GM21576 (cell line): ENCODE data around the gene SLX4.

Source experiments
- ATAC-seq: cut with Tn5 transposase; IDR thresholded peaks from one replicate; pipeline ENCODE4 v1.9.1; 2021; ENCODE audit warnings: mild to moderate bottlenecking, moderate library complexity; ENCODE audit not compliant: unreplicated experiment

The SLX4 gene

DNA sequence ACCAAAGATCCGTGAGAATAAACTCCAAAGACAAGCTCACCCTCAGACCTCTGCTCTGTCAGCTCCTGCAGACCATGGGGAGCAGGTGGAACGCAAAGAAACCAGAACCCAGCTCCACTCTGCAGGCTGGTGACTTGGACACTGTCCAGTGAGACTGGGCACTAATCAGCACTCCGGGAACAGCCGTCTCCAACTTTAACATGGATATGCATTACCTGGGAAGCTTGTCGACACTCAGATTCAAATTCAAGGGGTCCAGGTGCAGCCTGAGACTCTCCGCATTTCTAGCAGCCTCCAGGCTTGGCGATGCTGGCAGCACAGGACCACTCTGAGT, 9.1 kb downstream of the SLX4 start:
- ATAC-seq: no peak

- no peak for ATAC-seq
Observed at GRCh38 chr16:3601614-3602319, 9.6 kb downstream of the SLX4 start.

- ATAC-seq: no peak
Observed at GRCh38 chr16:3599922-3600321, 11.5 kb downstream of the SLX4 start.

DNA sequence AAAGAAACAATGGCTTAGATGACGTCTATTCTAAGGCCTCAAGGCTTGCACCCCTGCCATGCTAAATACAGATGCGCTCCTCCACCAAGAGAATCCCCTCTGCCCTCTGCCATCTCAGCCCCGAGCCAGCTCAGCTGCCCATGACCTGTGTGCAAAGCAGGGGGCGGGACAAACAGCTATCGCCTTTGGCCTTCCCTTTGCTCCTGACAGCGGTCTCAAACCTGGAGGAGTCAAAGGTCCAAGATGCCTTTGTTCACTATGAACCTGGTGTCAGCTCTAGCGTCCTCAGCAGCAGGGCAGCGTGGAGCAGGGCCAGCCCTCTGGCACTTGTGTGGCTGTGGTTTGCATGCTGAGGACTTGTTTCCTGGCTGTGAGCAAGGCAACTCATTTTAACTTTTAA, 12.3 kb downstream of the SLX4 start:
- no peak for ATAC-seq

DNA sequence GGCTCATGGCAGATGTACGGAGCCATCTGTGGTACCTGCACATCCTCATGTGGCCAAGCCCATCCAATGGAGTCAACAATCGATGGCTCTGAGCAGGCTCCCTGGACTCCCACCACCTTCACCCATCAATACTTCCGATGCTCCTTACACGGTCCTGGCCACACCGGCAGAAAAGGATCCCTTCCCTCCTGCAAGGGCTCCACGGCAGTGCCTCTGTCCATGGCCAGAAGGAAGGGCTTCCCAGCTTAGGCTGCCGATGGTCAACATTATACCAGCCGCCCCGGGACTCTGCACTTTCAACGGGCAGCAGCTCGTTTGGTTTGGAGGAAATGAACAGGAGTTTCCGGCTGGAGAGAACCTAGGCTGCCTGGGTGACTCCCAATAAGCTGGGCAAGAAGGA, 13.2 kb downstream of the SLX4 start:
- no peak for ATAC-seq

DNA sequence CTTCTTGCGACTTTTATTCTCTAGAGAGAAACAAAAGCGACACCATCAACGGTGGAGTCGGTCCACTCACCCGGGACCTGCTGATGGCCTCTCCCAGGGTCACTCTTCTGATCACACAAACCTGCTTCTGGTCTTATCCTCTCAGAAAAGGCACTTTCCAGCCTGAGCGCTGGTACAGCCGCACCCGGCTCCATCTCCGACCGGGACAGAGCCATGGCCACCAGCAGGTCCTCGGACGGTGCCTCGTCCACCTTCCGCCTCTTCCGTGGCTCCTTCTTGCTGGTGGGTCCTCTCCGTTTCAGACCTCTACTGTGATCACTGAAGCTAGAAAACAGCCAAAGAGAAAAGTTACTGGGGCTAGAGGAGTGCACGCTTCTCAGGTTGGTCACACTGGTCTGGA, 13.7 kb downstream of the SLX4 start:
- no peak for ATAC-seq

DNA sequence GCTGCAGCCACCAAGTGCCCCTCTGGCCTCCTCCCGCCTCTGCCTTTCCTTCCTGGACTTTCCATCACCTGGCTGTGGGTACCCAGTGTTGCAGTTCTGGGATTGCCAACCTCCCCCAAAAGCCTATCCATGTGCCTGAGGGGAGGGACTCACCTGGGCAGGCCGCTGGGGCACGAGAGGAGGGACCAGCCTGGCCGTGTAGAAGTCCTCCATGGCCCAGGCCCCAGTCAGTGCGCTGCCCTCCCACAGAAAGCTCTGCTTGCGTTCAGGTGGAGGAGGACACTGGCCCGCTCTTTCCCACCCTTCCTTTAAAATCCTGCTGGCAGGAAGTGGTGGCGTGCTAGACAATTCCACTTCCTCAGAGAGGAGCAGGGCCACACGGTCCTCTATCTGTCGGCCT, 14.2 kb downstream of the SLX4 start:
- no peak for ATAC-seq

DNA sequence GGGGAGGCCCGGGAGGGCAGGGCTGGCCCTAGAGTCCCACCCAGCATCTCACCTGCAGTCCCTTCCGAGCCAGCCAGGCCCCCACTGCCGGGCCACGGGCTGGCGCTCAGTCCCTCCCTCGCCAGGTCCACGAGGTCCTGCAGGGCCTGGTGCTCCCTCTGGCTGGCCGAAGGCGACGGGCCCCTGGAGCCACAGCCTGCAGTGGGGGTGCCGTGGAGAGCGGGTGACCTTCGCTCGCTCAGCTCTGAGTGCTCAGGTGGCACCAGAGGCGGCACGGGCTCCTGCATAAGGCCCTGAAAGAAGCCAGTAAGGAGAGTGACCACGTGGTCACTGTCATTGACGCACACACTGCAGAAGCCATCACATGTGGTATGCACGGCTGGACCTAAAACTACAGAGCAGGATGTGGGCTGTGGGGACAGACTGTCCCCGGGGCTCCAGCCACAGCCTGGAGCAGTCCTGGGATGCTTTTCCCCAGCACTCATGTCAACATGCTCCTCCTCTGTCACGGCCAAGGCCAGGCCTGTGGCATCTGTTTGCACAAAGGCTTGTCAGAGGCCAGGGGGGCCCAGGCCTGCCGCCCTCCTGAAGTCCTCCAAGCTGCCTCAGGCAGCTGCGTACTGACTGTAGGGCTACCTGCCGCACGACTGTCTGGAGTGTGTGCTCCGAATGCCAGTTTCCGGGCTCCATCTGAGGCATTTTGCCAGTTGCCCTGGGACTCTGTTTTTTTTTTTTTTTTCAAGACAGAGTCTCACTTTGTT, 15.1 kb downstream of the SLX4 start:
- ATAC-seq: no peak

- ATAC-seq: no peak
Observed at GRCh38 chr16:3595521-3596021, 15.8 kb downstream of the SLX4 start.

GRCh38 chr16:3595110-3595486, 16.3 kb downstream of the SLX4 start:
- ATAC-seq: no peak

GRCh38 chr16:3594316-3595109, 16.9 kb downstream of the SLX4 start:
- ATAC-seq: no peak

DNA sequence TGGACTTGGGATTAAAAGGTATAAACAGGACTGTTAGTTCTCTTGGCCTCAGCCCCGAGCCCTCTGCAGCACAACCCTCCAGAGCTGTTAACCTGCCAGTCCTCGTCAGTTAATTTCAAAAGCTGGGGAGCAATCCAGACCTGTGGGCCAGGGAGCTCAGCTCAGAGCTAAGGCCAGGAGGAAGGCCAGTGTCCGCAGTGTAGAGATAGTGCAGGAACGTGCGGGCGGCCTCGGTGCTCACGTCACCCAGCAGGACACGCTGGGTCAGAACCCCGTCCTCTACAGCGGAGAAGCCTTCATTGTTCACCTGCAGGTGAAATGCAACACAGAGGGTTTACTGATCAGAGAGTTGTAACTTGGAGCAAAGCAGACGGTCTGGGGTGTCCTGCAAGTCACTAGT, 18.8 kb downstream of the SLX4 start:
- no peak for ATAC-seq

GRCh38 chr16:3591991-3592390, 19.4 kb downstream of the SLX4 start:
- no peak for ATAC-seq

- ATAC-seq: no peak
Observed at GRCh38 chr16:3591436-3591803, 20.0 kb downstream of the SLX4 start.

DNA sequence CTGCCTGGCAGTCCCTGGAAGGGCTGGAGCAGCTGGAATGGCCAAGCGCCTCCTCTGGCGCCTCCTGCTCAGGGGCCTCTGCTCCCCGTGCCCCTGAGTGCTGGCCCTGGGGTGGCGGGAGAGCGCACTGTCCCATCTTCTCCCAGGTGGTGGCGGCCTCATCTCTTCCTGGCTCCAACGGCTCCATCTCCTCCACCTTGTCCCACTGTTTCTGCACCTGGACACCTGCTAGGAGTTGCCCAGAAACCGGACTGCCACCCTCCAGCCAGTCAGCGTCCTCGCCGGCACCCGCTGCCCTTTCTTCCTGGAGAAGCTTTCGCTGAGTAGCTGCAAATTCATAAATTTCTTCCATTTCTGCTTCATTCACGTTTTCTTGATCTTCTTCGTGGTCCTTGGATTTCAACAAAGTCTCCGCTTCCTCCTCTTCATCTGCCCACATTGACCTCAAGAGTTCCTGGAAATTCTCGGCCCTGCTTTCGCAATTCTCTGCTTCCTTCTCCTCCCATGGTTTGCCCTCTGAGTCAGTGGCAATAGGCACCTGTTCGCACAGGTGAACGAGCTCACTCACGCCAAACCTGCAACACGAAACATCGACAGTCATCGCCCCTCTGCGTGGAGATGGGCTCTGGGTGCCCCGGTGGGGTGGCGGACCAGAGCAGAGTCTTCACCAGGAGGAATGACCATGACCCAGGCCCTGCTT, 20.5 kb downstream of the SLX4 start:
- ATAC-seq: no peak

DNA sequence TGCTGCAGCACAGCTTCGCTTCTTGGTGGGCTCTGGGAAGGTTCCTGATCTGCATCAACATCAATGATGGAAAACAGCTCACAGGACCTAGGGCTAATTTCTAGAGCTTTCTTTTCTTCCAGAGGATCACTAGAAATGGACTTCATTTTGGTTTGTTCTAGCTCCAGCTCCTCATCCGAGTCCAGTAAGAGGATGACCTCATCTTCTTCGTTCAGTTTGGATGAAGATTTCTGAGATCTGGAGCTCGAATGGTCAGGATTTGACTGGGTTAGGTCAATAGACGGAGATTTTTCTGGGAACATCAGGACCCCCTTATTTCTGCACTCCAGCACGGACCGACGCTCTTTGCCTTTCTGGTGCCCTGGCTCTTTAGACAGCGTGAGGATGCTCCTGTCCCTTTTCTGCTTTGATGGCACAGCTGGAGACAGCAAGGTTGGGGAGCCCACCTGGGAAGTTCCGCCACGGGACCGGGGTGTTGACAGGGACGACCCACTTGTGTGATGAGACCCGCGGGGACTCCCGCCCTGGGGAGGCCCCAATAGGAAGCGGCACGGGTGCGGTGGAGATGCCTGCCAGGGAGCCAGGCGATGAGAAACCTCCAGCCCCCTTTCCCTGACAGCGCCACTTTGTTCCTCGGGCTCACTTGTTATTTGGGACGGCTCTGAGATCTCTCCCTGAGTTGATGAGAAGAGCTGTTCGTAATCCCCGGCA, 21.3 kb downstream of the SLX4 start:
- no peak for ATAC-seq

- no peak for ATAC-seq
Observed at GRCh38 chr16:3589441-3589921, 21.9 kb downstream of the SLX4 start.

GRCh38 chr16:3589001-3589400, 22.4 kb downstream of the SLX4 start:
- ATAC-seq: no peak

- peak; percentile 53 for ATAC-seq
Observed at GRCh38 chr16:3587547-3588110, 23.8 kb downstream of the SLX4 start.

GRCh38 chr16:3584412-3584811, 27.0 kb downstream of the SLX4 start:
- no peak for ATAC-seq
